Esophagus muscularis mucosa (tissue), 4 donors: ENCODE results near the gene VEZF1. TPM values are rescaled to one million over a fixed set of nuclear protein-coding genes. Genes with fewer than 3 reads are reported as not detected.

ENCODE experiments used
- DNase-seq: peaks from one replicate; pipeline ENCODE4 v3.0.0-alpha.2; 2017; ENCODE audit errors: extremely low spot score
- H3K27ac ChIP-seq, 4 donors: fragments of 200-600 bp; sonication (generic); replicated peaks in 1 of 4; 1 replicate in 3 of 4; 2 replicates in 1 of 4; pipeline ENCODE4 v1.5.1; 2016 to 2019; ENCODE audit warnings: mild to moderate bottlenecking in 1 of 4
- H3K27me3 ChIP-seq, 4 donors: fragments of 200-600 bp; sonication (generic); one replicate each; pipeline versions ENCODE4 v1.5.1 to v1.6.0; 2016 to 2019
- H3K36me3 ChIP-seq, 4 donors: fragments of 200-600 bp; sonication (generic); one replicate each; pipeline ENCODE4 v1.5.1; 2016 to 2019
- H3K4me1 ChIP-seq, 4 donors: fragments of 200-600 bp; sonication (generic); one replicate each; pipeline ENCODE4 v1.5.1; 2016 to 2019
- H3K4me3 ChIP-seq, 4 donors: fragments of 200-600 bp; sonication (generic); 1 replicate in 2 of 4; 2 replicates in 2 of 4; pipeline ENCODE4 v1.5.1; 2016 to 2019; ENCODE audit warnings: mild to moderate bottlenecking in 4 of 4, moderate library complexity in 1 of 4
- H3K9me3 ChIP-seq, 4 donors: fragments of 200-600 bp; sonication (generic); 1 replicate in 3 of 4; 2 replicates in 1 of 4; pipeline ENCODE4 v1.5.1; 2016 to 2019
- CTCF ChIP-seq, 3 experiments: fragments of 200-600 bp in 2 of 3; fragments of 450-650 bp in 1 of 3; sonication (generic) in 2 of 3; IDR thresholded peaks; one replicate each; pipeline ENCODE4 v1.5.1; 2017 to 2019; ENCODE audit warnings: antibody characterized with exemption in 3 of 3, mild to moderate bottlenecking in 2 of 3, moderate library complexity in 1 of 3
- EP300 ChIP-seq: sonication (generic); formaldehyde crosslinking; IDR thresholded peaks from one replicate; pipeline ENCODE4 v1.6.1; 2017; ENCODE audit warnings: antibody characterized with exemption
- POLR2A ChIP-seq: fragments of 450-650 bp; IDR thresholded peaks from one replicate; pipeline ENCODE4 v1.6.1; 2017; ENCODE audit warnings: antibody characterized with exemption, moderate library complexity, mild to moderate bottlenecking, low read depth
- POLR2AphosphoS5 ChIP-seq, 2 donors: sonication (generic); formaldehyde crosslinking; IDR thresholded peaks; one replicate each; pipeline ENCODE4 v1.6.1; 2017; ENCODE audit warnings: antibody characterized with exemption in 2 of 2
- WGBS: methylation state at CpG from one replicate; pipeline ENCODE4 v1.1.5; 2018; 5-methylcytosine and 5-hydroxymethylcytosine counted together
- intact Hi-C: fragments of 100-400 bp; cut with DNase I; formaldehyde crosslinking; loops from one replicate; pipeline ENCODE4 v1.15.1; 2023
- total RNA-seq, 4 donors: library from RNA; depleted of rRNA; stranded (reverse); fragments of >200 nt; gene quantifications; one replicate each; pipeline versions ENCODE4 v1.1.0 to v1.2.1, GENCODE V29; 2016

The VEZF1 gene
- total RNA-seq, 4 donors from 2014 or later, result 98.9 to 154 (median 121) TPM

- intact Hi-C loops, result no loop called here
- WGBS, result 47% methylated on average over 10 of the region's 10 CpGs
- TF ChIP-seq EP300 (no peak), CTCF (IDR thresholded peaks at IDR 0.05) (no peak), POLR2AphosphoS5 (IDR thresholded peaks at IDR 0.05) (no peak), POLR2A (no peak)
- peaks cover 92 to 100% (median 100%) of the 10 kb centered on the region in 4 donors for H3K4me1 ChIP-seq
- no peak for DNase-seq
- H3K27me3 ChIP-seq, result no peaks in the 10 kb centered on the region
- no peak overlapping the region for H3K4me3 ChIP-seq
- H3K36me3 ChIP-seq, result no peaks in the 10 kb centered on the region
- no peaks in the 10 kb centered on the region for H3K9me3 ChIP-seq
- peak overlapping the region; percentile 98 to 100 (median 100) for H3K27ac ChIP-seq
Observed at GRCh38 chr17:57941384-57942370, 46.4 kb downstream of the VEZF1 start.

GRCh38 chr17:57940653-57941329 is 47.3 kb downstream of the VEZF1 start:
- H3K27ac ChIP-seq, result peak overlapping the region; percentile 98 to 100 (median 100)
- peak; percentile 40 to 59 for TF ChIP-seq POLR2AphosphoS5 (IDR thresholded peaks at IDR 0.05)
- TF ChIP-seq POLR2A, result no peak
- no peaks in the 10 kb centered on the region for H3K9me3 ChIP-seq
- 40% methylated on average over 3 of the region's 5 CpGs for WGBS
- H3K27me3 ChIP-seq, result no peaks in the 10 kb centered on the region
- no peak overlapping the region for H3K4me3 ChIP-seq
- DNase-seq, result no peak
- peaks cover 92 to 100% (median 100%) of the 10 kb centered on the region in 4 donors for H3K4me1 ChIP-seq
- no peaks in the 10 kb centered on the region for H3K36me3 ChIP-seq
- intact Hi-C loops, result no loop called here

- Histone ChIP-seq H3K9me3 (no peaks in the 10 kb centered on the region), H3K4me3 (no peak overlapping the region), H3K36me3 (no peaks in the 10 kb centered on the region), H3K4me1 (peaks cover 95 to 100% (median 100%) of the 10 kb centered on the region in 4 donors), H3K27me3 (no peaks in the 10 kb centered on the region), H3K27ac (peak overlapping the region; percentile 98 to 100 (median 100))
- no peak for DNase-seq
- TF ChIP-seq POLR2A (no peak), POLR2AphosphoS5 (IDR thresholded peaks at IDR 0.05) (peak in 1 of 2 donors; percentile 26), EP300 (no peak)
- intact Hi-C loops, result no loop called here
- 41% methylated on average over 5 of the region's 5 CpGs for WGBS
Observed at GRCh38 chr17:57940231-57940630, 47.8 kb downstream of the VEZF1 start.

GRCh38 chr17:57939797-57940196 is 48.3 kb downstream of the VEZF1 start:
- 39% methylated on average over 6 of the region's 7 CpGs for WGBS
- Histone ChIP-seq H3K27me3 (no peaks in the 10 kb centered on the region), H3K27ac (peak overlapping the region; percentile 98 to 100 (median 100)), H3K4me1 (peaks cover 95 to 100% (median 100%) of the 10 kb centered on the region in 4 donors), H3K36me3 (no peaks in the 10 kb centered on the region), H3K9me3 (no peaks in the 10 kb centered on the region), H3K4me3 (no peak overlapping the region)
- DNase-seq, result no peak
- intact Hi-C loops, result no loop called here
- TF ChIP-seq CTCF (IDR thresholded peaks at IDR 0.05) (no peak), POLR2AphosphoS5 (IDR thresholded peaks at IDR 0.05) (no peak), POLR2A (no peak), EP300 (no peak)

GRCh38 chr17:57938061-57938502 is 50.0 kb downstream of the VEZF1 start:
- DNase-seq, result no peak
- no peak overlapping the region for H3K4me3 ChIP-seq
- no peaks in the 10 kb centered on the region for H3K9me3 ChIP-seq
- intact Hi-C loops, result no loop called here
- H3K36me3 ChIP-seq, result no peaks in the 10 kb centered on the region
- H3K27ac ChIP-seq, result peak overlapping the region; percentile 98 to 100 (median 100)
- TF ChIP-seq CTCF (IDR thresholded peaks at IDR 0.05) (no peak), POLR2A (no peak), EP300 (no peak), POLR2AphosphoS5 (IDR thresholded peaks at IDR 0.05) (no peak)
- WGBS, result 63% methylated on average over 7 of the region's 7 CpGs
- no peaks in the 10 kb centered on the region for H3K27me3 ChIP-seq
- H3K4me1 ChIP-seq, result peaks cover 96 to 100% (median 100%) of the 10 kb centered on the region in 4 donors
